Measurements from ENCODE around the gene CLEC16A. TPM values are rescaled to one million over a fixed set of nuclear protein-coding genes. Genes with fewer than 3 reads are reported as not detected.

CLEC16A gene
- total and polyA plus RNA-seq, 9 of the 15 experiments (the other 6 are each of a cell fraction or from before 2014, with no cell fraction given): 1.00 to 22.3 (median 10.0) TPM

DNA sequence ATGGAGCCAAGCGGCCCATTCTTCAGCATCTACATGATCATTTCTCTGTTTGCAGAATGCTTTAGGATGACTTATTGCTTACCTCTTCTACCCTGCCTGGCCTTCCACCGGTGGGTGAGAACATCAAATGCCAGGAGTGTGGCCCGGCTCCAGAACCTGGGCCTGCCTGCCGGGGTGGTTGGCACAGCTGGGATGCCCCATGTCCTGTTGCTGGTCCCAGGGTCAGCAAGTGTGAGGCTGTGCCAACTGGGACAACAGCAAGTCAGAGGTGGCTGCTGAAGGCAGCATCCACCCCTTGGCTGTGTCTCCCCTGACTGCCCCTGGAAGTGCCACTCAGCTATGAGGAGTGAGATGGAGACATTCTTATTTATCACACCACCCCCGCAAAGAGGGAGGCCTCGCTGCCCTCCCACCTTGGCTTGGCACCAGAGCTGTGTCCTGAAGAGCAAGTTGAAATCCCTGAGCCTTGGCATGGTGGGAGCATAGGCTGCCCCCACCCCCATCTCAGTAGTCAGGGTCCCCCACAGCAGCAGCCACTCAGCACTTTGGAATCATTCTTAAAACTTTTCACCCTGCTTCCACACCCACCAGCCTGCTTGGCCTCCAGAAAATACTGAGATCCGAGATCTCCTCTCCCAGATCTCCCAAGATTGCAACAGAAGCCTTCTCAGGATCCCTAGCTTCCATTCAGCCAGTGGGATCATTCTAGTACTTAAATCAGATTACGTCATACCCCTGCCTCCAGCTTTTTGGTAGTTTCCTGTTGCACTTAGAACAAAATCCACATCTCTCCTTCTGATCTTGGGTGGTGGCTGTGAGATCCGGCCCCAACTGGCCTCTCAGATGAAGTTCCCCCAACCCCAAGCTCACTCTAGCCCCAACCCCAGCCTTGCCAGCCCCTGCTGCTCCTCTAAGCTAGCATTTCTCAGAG, 184.1 kb downstream of the CLEC16A start (continued):
- no peak for TF ChIP-seq POLR3A (IDR thresholded peaks at IDR 0.05; ENCODE audit: borderline replicate concordance, extremely low read depth, insufficient read depth, insufficient read length)
- TF ChIP-seq, protein P1, sequence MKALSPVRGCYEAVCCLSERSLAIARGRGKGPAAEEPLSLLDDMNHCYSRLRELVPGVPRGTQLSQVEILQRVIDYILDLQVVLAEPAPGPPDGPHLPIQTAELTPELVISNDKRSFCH (CRISPR knock-in tag; IDR thresholded peaks at IDR 0.05): no peak
- TF ChIP-seq, protein P1 (tag; IDR thresholded peaks at IDR 0.05): 0 out of 2 replicates have a peak, but pooled peaks have one; percentile 60
- TF ChIP-seq, protein P2, sequence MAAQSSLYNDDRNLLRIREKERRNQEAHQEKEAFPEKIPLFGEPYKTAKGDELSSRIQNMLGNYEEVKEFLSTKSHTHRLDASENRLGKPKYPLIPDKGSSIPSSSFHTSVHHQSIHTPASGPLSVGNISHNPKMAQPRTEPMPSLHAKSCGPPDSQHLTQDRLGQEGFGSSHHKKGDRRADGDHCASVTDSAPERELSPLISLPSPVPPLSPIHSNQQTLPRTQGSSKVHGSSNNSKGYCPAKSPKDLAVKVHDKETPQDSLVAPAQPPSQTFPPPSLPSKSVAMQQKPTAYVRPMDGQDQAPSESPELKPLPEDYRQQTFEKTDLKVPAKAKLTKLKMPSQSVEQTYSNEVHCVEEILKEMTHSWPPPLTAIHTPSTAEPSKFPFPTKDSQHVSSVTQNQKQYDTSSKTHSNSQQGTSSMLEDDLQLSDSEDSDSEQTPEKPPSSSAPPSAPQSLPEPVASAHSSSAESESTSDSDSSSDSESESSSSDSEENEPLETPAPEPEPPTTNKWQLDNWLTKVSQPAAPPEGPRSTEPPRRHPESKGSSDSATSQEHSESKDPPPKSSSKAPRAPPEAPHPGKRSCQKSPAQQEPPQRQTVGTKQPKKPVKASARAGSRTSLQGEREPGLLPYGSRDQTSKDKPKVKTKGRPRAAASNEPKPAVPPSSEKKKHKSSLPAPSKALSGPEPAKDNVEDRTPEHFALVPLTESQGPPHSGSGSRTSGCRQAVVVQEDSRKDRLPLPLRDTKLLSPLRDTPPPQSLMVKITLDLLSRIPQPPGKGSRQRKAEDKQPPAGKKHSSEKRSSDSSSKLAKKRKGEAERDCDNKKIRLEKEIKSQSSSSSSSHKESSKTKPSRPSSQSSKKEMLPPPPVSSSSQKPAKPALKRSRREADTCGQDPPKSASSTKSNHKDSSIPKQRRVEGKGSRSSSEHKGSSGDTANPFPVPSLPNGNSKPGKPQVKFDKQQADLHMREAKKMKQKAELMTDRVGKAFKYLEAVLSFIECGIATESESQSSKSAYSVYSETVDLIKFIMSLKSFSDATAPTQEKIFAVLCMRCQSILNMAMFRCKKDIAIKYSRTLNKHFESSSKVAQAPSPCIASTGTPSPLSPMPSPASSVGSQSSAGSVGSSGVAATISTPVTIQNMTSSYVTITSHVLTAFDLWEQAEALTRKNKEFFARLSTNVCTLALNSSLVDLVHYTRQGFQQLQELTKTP (IDR thresholded peaks at IDR 0.05; ENCODE audit: low read depth in 1 of 2, partially characterized antibody in 2 of 2): no peak
- TF ChIP-seq, protein P3, sequence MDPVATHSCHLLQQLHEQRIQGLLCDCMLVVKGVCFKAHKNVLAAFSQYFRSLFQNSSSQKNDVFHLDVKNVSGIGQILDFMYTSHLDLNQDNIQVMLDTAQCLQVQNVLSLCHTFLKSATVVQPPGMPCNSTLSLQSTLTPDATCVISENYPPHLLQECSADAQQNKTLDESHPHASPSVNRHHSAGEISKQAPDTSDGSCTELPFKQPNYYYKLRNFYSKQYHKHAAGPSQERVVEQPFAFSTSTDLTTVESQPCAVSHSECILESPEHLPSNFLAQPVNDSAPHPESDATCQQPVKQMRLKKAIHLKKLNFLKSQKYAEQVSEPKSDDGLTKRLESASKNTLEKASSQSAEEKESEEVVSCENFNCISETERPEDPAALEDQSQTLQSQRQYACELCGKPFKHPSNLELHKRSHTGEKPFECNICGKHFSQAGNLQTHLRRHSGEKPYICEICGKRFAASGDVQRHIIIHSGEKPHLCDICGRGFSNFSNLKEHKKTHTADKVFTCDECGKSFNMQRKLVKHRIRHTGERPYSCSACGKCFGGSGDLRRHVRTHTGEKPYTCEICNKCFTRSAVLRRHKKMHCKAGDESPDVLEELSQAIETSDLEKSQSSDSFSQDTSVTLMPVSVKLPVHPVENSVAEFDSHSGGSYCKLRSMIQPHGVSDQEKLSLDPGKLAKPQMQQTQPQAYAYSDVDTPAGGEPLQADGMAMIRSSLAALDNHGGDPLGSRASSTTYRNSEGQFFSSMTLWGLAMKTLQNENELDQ (CRISPR knock-in tag; IDR thresholded peaks at IDR 0.05; ENCODE audit: borderline replicate concordance): no peak
- TF ChIP-seq ERF (CRISPR knock-in tag; IDR thresholded peaks at IDR 0.05): no peak
- TF ChIP-seq, protein P4, sequence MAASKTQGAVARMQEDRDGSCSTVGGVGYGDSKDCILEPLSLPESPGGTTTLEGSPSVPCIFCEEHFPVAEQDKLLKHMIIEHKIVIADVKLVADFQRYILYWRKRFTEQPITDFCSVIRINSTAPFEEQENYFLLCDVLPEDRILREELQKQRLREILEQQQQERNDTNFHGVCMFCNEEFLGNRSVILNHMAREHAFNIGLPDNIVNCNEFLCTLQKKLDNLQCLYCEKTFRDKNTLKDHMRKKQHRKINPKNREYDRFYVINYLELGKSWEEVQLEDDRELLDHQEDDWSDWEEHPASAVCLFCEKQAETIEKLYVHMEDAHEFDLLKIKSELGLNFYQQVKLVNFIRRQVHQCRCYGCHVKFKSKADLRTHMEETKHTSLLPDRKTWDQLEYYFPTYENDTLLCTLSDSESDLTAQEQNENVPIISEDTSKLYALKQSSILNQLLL (CRISPR knock-in tag; IDR thresholded peaks at IDR 0.05; ENCODE audit: borderline replicate concordance): no peak
- TF ChIP-seq, protein P5, sequence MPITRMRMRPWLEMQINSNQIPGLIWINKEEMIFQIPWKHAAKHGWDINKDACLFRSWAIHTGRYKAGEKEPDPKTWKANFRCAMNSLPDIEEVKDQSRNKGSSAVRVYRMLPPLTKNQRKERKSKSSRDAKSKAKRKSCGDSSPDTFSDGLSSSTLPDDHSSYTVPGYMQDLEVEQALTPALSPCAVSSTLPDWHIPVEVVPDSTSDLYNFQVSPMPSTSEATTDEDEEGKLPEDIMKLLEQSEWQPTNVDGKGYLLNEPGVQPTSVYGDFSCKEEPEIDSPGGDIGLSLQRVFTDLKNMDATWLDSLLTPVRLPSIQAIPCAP (CRISPR knock-in tag; IDR thresholded peaks at IDR 0.05; ENCODE audit: borderline replicate concordance): no peak
- peak; percentile 68 for TF ChIP-seq SMAD1 (IDR thresholded peaks at IDR 0.05; ENCODE audit: low read depth, low read length, partially characterized antibody)
- TF ChIP-seq, protein P6, sequence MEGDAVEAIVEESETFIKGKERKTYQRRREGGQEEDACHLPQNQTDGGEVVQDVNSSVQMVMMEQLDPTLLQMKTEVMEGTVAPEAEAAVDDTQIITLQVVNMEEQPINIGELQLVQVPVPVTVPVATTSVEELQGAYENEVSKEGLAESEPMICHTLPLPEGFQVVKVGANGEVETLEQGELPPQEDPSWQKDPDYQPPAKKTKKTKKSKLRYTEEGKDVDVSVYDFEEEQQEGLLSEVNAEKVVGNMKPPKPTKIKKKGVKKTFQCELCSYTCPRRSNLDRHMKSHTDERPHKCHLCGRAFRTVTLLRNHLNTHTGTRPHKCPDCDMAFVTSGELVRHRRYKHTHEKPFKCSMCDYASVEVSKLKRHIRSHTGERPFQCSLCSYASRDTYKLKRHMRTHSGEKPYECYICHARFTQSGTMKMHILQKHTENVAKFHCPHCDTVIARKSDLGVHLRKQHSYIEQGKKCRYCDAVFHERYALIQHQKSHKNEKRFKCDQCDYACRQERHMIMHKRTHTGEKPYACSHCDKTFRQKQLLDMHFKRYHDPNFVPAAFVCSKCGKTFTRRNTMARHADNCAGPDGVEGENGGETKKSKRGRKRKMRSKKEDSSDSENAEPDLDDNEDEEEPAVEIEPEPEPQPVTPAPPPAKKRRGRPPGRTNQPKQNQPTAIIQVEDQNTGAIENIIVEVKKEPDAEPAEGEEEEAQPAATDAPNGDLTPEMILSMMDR (IDR thresholded peaks at IDR 0.05 in 2 of 3, conservative IDR thresholded peaks at IDR 0.05 in 1 of 3; ENCODE audit: insufficient read depth in 2 of 3, low read depth in 1 of 3, low read length in 3 of 3): no peak
- no peak for TF ChIP-seq MCM2 (IDR thresholded peaks at IDR 0.05; ENCODE audit: low read depth)
- no peak for TF ChIP-seq CHD4 (IDR thresholded peaks at IDR 0.05; ENCODE audit: insufficient read depth, insufficient replicate concordance, low read depth, low read length, poor library complexity, severe bottlenecking)
- TF ChIP-seq ZKSCAN8 (CRISPR knock-in tag; IDR thresholded peaks at IDR 0.05): no peak

Measured in K562 (cell line).